Measurements from ENCODE around the gene POLE4. TPM values are rescaled to one million over a fixed set of nuclear protein-coding genes. Genes with fewer than 3 reads are reported as not detected.

Gene POLE4
- total RNA-seq, 1 experiment from 2014 or later, result 34.4 TPM

- Histone ChIP-seq H4K91ac (ENCODE audit: insufficient read length, low read depth, low read length) (no peak overlapping the region), H3K9me3 (ENCODE audit: control insufficient read depth, low read depth, low read length) (no peaks in the 10 kb centered on the region), H3K9ac (ENCODE audit: extremely low read depth, insufficient read length, low read length) (no peak overlapping the region), H3K4me1 (ENCODE audit: insufficient read depth, low read length) (0 out of 2 replicates have a peak, but pooled peaks cover 2% of the 10 kb centered on the region), H2BK20ac (ENCODE audit: low read depth, low read length, poor library complexity, severe bottlenecking) (no peak overlapping the region), H3K18ac (ENCODE audit: insufficient read length, low read depth, low read length) (no peak overlapping the region), H2BK12ac (ENCODE audit: insufficient read length, low read depth, low read length) (no peak overlapping the region), H3K79me2 (ENCODE audit: insufficient read depth, low read length) (no peaks in the 10 kb centered on the region), H4K20me1 (ENCODE audit: control insufficient read depth, insufficient read depth, insufficient read length) (no peaks in the 10 kb centered on the region), H3K79me1 (ENCODE audit: insufficient read depth, low read depth, low read length, poor library complexity, severe bottlenecking) (no peaks in the 10 kb centered on the region), H3K23ac (ENCODE audit: insufficient read length, low read depth, low read length) (no peak overlapping the region), H4K8ac (replicated peaks; ENCODE audit: insufficient read length, low read depth, low read length) (no peak overlapping the region), H3K27ac (ENCODE audit: insufficient read length, low read depth, low read length) (no peak overlapping the region), H2AK5ac (ENCODE audit: insufficient read length, low read length) (no peak overlapping the region), H3K27me3 (ENCODE audit: insufficient read depth, low read length) (no peaks in the 10 kb centered on the region), H2AFZ (ENCODE audit: low read length) (no peak overlapping the region), H3K56ac (ENCODE audit: insufficient read length, low read depth, low read length) (no peak overlapping the region), H3K14ac (ENCODE audit: insufficient read depth, low read length) (no peak overlapping the region), H2BK5ac (ENCODE audit: insufficient read length, low read length) (no peak overlapping the region), H4K5ac (ENCODE audit: insufficient read length, low read depth, low read length) (no peak overlapping the region), H3T11ph (ENCODE audit: low read length) (no peak overlapping the region), H2BK15ac (ENCODE audit: low read depth, low read length) (no peak overlapping the region), H3K4ac (ENCODE audit: low read depth, low read length) (no peak overlapping the region), H2BK120ac (ENCODE audit: low read depth, low read length, poor library complexity, severe bottlenecking) (no peak overlapping the region), H3K23me2 (ENCODE audit: insufficient read length, low read depth, low read length, poor library complexity, severe bottlenecking) (no peaks in the 10 kb centered on the region), H3K4me2 (ENCODE audit: insufficient read depth, insufficient read length, low read length) (no peak overlapping the region)
- peaks cover 2 to 12% of the 10 kb centered on the region in 2 experiments; a peak in 3 of 4 replicates for H3K4me1 Mint-ChIP-seq
- no peak for TF ChIP-seq CTCF (conservative IDR thresholded peaks at IDR 0.05)
- no CpG with 5 or more reads among the region's 4 CpGs for WGBS (ENCODE audit: extremely low coverage, insufficient read length, low lambda C conversion rate)
- H3K27ac Mint-ChIP-seq, result no peak overlapping the region
- no peak for DNase-seq
- H3K27me3 Mint-ChIP-seq (ENCODE audit: low read depth), result peaks cover 10% of the 10 kb centered on the region
- no peak overlapping the region for H3K4me3 Mint-ChIP-seq
- H3K36me3 Mint-ChIP-seq (ENCODE audit: insufficient read depth in 1 of 3, low read depth in 3 of 3), result peaks cover 22 to 45% (median 24%) of the 10 kb centered on the region in 3 experiments
- H3K9me3 Mint-ChIP-seq, result peaks cover 22 to 39% of the 10 kb centered on the region in 2 experiments
Measured at GRCh38 chr2:74948779-74949178, 9.7 kb upstream of the POLE4 start.

Data from H9 (cell line).